Activated T-cell treated with anti-CD3 and anti-CD28 coated beads for 48 hours (primary cell): ENCODE results near the gene TRIP12.
"Not testable (repeated sequence)": the region's sequence is repeated elsewhere in the genome, so short reads cannot be mapped to it uniquely, and the experiment has no call there.

Source experiments
- DNase-seq: peaks from one replicate; pipeline ENCODE4 v3.0.0-alpha.2; 2020; ENCODE audit warnings: low read depth

The TRIP12 gene

GRCh38 chr2:229921892-229922448 is at the start of gene TRIP12:
Gene TRIP12 (minus strand): TSS chr2:229922009. CDS start chr2:229880079, 41,930 bp downstream.
- peak; percentile 86 for DNase-seq

- no peak for DNase-seq
Measured at GRCh38 chr2:229971298-229971790, 49.5 kb upstream of the TRIP12 start.

GRCh38 chr2:229970406-229970805 is 48.6 kb upstream of the TRIP12 start:
- DNase-seq, result no peak

GRCh38 chr2:229969921-229970320 is 48.1 kb upstream of the TRIP12 start:
- DNase-seq, result no peak

GRCh38 chr2:229963596-229963995 is 41.8 kb upstream of the TRIP12 start:
- not testable (repeated sequence) for DNase-seq

GRCh38 chr2:229956491-229956890 is 34.7 kb upstream of the TRIP12 start:
- DNase-seq, result no peak

- DNase-seq, result no peak
Measured at GRCh38 chr2:229955663-229956062, 33.9 kb upstream of the TRIP12 start.

- DNase-seq, result no peak
Measured at GRCh38 chr2:229952256-229952835, 30.5 kb upstream of the TRIP12 start.

GRCh38 chr2:229947544-229947943 is 25.7 kb upstream of the TRIP12 start:
- DNase-seq, result no peak

GRCh38 chr2:229945975-229946374 is 24.2 kb upstream of the TRIP12 start:
- DNase-seq, result no peak

- no peak for DNase-seq
Measured at GRCh38 chr2:229943770-229944449, 22.1 kb upstream of the TRIP12 start.

GRCh38 chr2:229943171-229943570 is 21.4 kb upstream of the TRIP12 start:
- DNase-seq, result no peak

- no peak for DNase-seq
Measured at GRCh38 chr2:229942671-229943070, 20.9 kb upstream of the TRIP12 start.

- no peak for DNase-seq
Measured at GRCh38 chr2:229937537-229937936, 15.7 kb upstream of the TRIP12 start.

- DNase-seq, result no peak
Measured at GRCh38 chr2:229931241-229931640, 9.4 kb upstream of the TRIP12 start.

GRCh38 chr2:229930656-229931055 is 8.8 kb upstream of the TRIP12 start:
- no peak for DNase-seq

GRCh38 chr2:229927817-229928321 is 6.1 kb upstream of the TRIP12 start:
- no peak for DNase-seq

GRCh38 chr2:229925201-229925600 is 3.4 kb upstream of the TRIP12 start:
- DNase-seq, result no peak

- DNase-seq, result not testable (repeated sequence)
Measured at GRCh38 chr2:229924541-229924940, 2.7 kb upstream of the TRIP12 start.

GRCh38 chr2:229922449-229923386 is 909 bp upstream of the TRIP12 start, which contains the start of gene FBXO36:
Gene FBXO36 (plus strand): TSS chr2:229922503. CDS start chr2:229922514, 11 bp downstream.
- DNase-seq, result peak; percentile 82

GRCh38 chr2:229921101-229921891 is 513 bp downstream of the TRIP12 start:
- DNase-seq, result peak; percentile 48
